T1000 (cell line): Measurements from ENCODE around the gene GPC5.
"Not testable (repeated sequence)": the region's sequence is repeated elsewhere in the genome, so short reads cannot be mapped to it uniquely, and the experiment has no call there.

Experiments
- DNase-seq: peaks from one replicate; lab custom pipeline; 2025; ENCODE audit warnings: mixed read lengths; lab: John Stamatoyannopoulos, UW

The GPC5 gene

GRCh38 chr13:91891141-91891540, 492.7 kb downstream of the GPC5 start:
- no peak for DNase-seq

GRCh38 chr13:91893040-91893439, 494.6 kb downstream of the GPC5 start:
- no peak for DNase-seq

- no peak for DNase-seq
Observed at GRCh38 chr13:91894316-91894715, 495.9 kb downstream of the GPC5 start.

- no peak for DNase-seq
Observed at GRCh38 chr13:91896547-91896946, 498.1 kb downstream of the GPC5 start.

- not testable (repeated sequence) for DNase-seq
Observed at GRCh38 chr13:91898986-91899385, 500.6 kb downstream of the GPC5 start.

- no peak for DNase-seq
Observed at GRCh38 chr13:91902291-91902690, 503.9 kb downstream of the GPC5 start.

- DNase-seq: no peak
Observed at GRCh38 chr13:91904005-91904404, 505.6 kb downstream of the GPC5 start.

GRCh38 chr13:91904597-91904996, 506.2 kb downstream of the GPC5 start:
- DNase-seq: no peak

- no peak for DNase-seq
Observed at GRCh38 chr13:91907398-91907797, 509.0 kb downstream of the GPC5 start.

GRCh38 chr13:91909617-91910016, 511.2 kb downstream of the GPC5 start:
- no peak for DNase-seq

GRCh38 chr13:91922969-91923592, 524.7 kb downstream of the GPC5 start:
- no peak for DNase-seq

- DNase-seq: no peak
Observed at GRCh38 chr13:91930687-91931086, 532.3 kb downstream of the GPC5 start.

- DNase-seq: no peak
Observed at GRCh38 chr13:91934354-91934753, 535.9 kb downstream of the GPC5 start.

- DNase-seq: no peak
Observed at GRCh38 chr13:91946498-91947070, 548.2 kb downstream of the GPC5 start.

- DNase-seq: no peak
Observed at GRCh38 chr13:91948736-91949135, 550.3 kb downstream of the GPC5 start.

- no peak for DNase-seq
Observed at GRCh38 chr13:91950803-91951202, 552.4 kb downstream of the GPC5 start.

- DNase-seq: no peak
Observed at GRCh38 chr13:91955546-91956355, 557.3 kb downstream of the GPC5 start.

GRCh38 chr13:91960947-91961346, 562.5 kb downstream of the GPC5 start:
- no peak for DNase-seq

GRCh38 chr13:91962946-91963345, 564.5 kb downstream of the GPC5 start:
- DNase-seq: no peak

- DNase-seq: no peak
Observed at GRCh38 chr13:91965511-91965910, 567.1 kb downstream of the GPC5 start.

- DNase-seq: no peak
Observed at GRCh38 chr13:91978571-91978970, 580.1 kb downstream of the GPC5 start.

GRCh38 chr13:91986761-91987483, 588.5 kb downstream of the GPC5 start:
- no peak for DNase-seq

- DNase-seq: no peak
Observed at GRCh38 chr13:91988331-91988730, 589.9 kb downstream of the GPC5 start.
